GM18873 (cell line): ENCODE measurements around the gene CDKL1.

Experiments
- ATAC-seq: cut with Tn5 transposase; IDR thresholded peaks from one replicate; pipeline ENCODE4 v1.9.1; 2021; ENCODE audit warnings: mild to moderate bottlenecking, moderate library complexity, moderate number of reproducible peaks; ENCODE audit not compliant: unreplicated experiment, low FRiP score

The CDKL1 gene

DNA sequence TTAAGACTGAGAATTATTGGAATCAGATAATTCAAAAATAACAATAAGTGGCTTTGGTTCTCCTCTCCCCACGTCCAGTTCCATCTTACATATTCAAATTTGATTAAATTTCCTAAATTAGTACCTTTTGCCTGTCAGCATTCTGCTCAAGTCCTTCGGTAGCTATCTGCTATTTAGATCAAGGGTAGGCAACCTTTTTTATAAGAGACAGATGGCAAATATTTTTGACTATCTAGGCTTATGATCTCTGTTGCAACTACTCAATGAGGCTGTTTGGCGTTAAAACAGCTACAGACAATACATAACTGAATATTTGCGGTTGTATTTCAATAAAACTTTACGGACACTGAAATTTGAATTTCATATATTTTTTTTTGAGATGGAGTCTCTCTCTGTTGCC is 106.4 kb downstream of the CDKL1 start:
- no peak for ATAC-seq

GRCh38 chr14:50288146-50288545 is 108.5 kb downstream of the CDKL1 start:
- ATAC-seq = no peak

DNA sequence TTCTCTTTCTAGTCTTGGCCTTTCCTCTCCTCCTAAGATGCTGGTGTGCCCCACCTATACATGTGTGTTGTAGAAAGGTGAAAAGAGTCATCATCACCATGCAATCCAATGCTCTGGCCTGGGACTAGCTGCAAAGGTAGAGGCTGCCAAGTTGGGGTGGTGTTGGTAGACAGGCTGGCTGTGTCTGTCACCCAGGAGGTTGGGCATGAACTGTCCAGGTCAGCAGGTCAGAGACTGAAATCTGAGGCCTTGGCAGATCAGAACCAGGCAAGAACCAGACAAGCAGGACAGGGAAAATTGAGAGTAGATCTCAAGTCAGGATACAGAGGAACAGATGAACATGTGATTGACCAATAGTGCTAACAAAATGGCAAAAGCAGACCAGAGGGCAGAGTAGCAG is 110.8 kb downstream of the CDKL1 start:
- ATAC-seq = no peak
